Tibial artery (tissue), 4 donors: ENCODE measurements around the gene TNFAIP3.
"Not testable (repeated sequence)": the region's sequence is repeated elsewhere in the genome, so short reads cannot be mapped to it uniquely, and the experiment has no call there.

Source experiments
- DNase-seq, 2 donors: peaks; one replicate each; pipeline ENCODE4 v3.0.0-alpha.2; 2019
- H3K27ac ChIP-seq, 2 donors: fragments of 200-600 bp; sonication (generic) in 1 of 2; 1 replicate in 1 of 2; 2 replicates in 1 of 2; pipeline ENCODE4 v1.5.1; 2018 to 2019; ENCODE audit warnings: mild to moderate bottlenecking in 1 of 2
- H3K27me3 ChIP-seq, 2 donors: fragments of 200-600 bp; sonication (generic) in 1 of 2; one replicate each; pipeline versions ENCODE4 v1.5.1 to v1.6.0; 2016 to 2019
- H3K36me3 ChIP-seq, 3 donors: fragments of 200-600 bp; sonication (generic) in 2 of 3; one replicate each; pipeline ENCODE4 v1.5.1; 2016 to 2019; ENCODE audit warnings: mild to moderate bottlenecking in 2 of 3
- H3K4me1 ChIP-seq, 4 donors: fragments of 200-600 bp; sonication (generic) in 2 of 4; 1 replicate in 3 of 4; 2 replicates in 1 of 4; pipeline ENCODE4 v1.5.1; 2016 to 2019
- H3K4me3 ChIP-seq, 2 donors: fragments of 200-600 bp; sonication (generic) in 1 of 2; 1 replicate in 1 of 2; 2 replicates in 1 of 2; pipeline ENCODE4 v1.5.1; 2018 to 2019; ENCODE audit warnings: mild to moderate bottlenecking in 2 of 2
- H3K9me3 ChIP-seq, 3 donors: fragments of 200-600 bp; sonication (generic) in 1 of 3; one replicate each; pipeline ENCODE4 v1.5.1; 2016 to 2019
- CTCF ChIP-seq, 2 experiments: fragments of 200-600 bp in 1 of 2; fragments of 450-650 bp in 1 of 2; IDR thresholded peaks; one replicate each; pipeline ENCODE4 v1.5.1; 2017 to 2019; ENCODE audit warnings: antibody characterized with exemption in 2 of 2, mild to moderate bottlenecking in 1 of 2, moderate library complexity in 1 of 2
- intact Hi-C: fragments of 100-400 bp; cut with DNase I; formaldehyde crosslinking; loops from one replicate; pipeline ENCODE4 v1.15.0; 2023; ENCODE audit warnings: low total_unique reads

Gene TNFAIP3

GRCh38 chr6:137892271-137892708, 25.2 kb downstream of the TNFAIP3 start:
- Histone ChIP-seq H3K27ac (no peak overlapping the region), H3K4me1 (no peaks in the 10 kb centered on the region), H3K4me3 (no peak overlapping the region), H3K9me3 (no peaks in the 10 kb centered on the region), H3K27me3 (no peaks in the 10 kb centered on the region), H3K36me3 (no peaks in the 10 kb centered on the region)
- DNase-seq: no peak
- TF ChIP-seq CTCF (IDR thresholded peaks at IDR 0.05): no peak
- intact Hi-C loops: loop anchor here (10.0 kb wide), 1 partner anchor 53 kb away; no protein-coding TSS in a partner anchor

- no peaks in the 10 kb centered on the region for H3K9me3 ChIP-seq
- no peak overlapping the region for H3K4me3 ChIP-seq
- DNase-seq: no peak
- no peak for TF ChIP-seq CTCF (IDR thresholded peaks at IDR 0.05)
- intact Hi-C loops: loop anchor here (10.0 kb wide), 1 partner anchor 52 kb away; no protein-coding TSS in a partner anchor
- no peak overlapping the region for H3K27ac ChIP-seq
- H3K36me3 ChIP-seq: no peaks in the 10 kb centered on the region
- no peaks in the 10 kb centered on the region for H3K27me3 ChIP-seq
- H3K4me1 ChIP-seq: no peaks in the 10 kb centered on the region
Measured at GRCh38 chr6:137893181-137893580, 26.1 kb downstream of the TNFAIP3 start.

- Histone ChIP-seq H3K27me3 (no peaks in the 10 kb centered on the region), H3K27ac (no peak overlapping the region), H3K36me3 (no peaks in the 10 kb centered on the region), H3K4me1 (no peaks in the 10 kb centered on the region), H3K9me3 (no peaks in the 10 kb centered on the region), H3K4me3 (no peak overlapping the region)
- intact Hi-C loops: loop anchor here (10.0 kb wide), 1 partner anchor 51 kb away; no protein-coding TSS in a partner anchor
- TF ChIP-seq CTCF (IDR thresholded peaks at IDR 0.05): no peak
- DNase-seq: no peak
Measured at GRCh38 chr6:137893726-137894125, 26.7 kb downstream of the TNFAIP3 start.

- H3K4me1 ChIP-seq, H3K9me3 ChIP-seq, H3K27me3 ChIP-seq, H3K27ac ChIP-seq, H3K36me3 ChIP-seq, H3K4me3 ChIP-seq, DNase-seq: not testable (repeated sequence)
- intact Hi-C loops: loop anchor here (10.0 kb wide), 1 partner anchor 50 kb away; no protein-coding TSS in a partner anchor
Measured at GRCh38 chr6:137894378-137894777, 27.3 kb downstream of the TNFAIP3 start.

GRCh38 chr6:137894779-137895385, 27.8 kb downstream of the TNFAIP3 start:
- no peak overlapping the region for H3K27ac ChIP-seq
- no peak for DNase-seq
- intact Hi-C loops: loop anchor here (10.0 kb wide), 1 partner anchor 50 kb away; no protein-coding TSS in a partner anchor
- H3K9me3 ChIP-seq: no peaks in the 10 kb centered on the region
- H3K4me3 ChIP-seq: no peak overlapping the region
- H3K27me3 ChIP-seq: no peaks in the 10 kb centered on the region
- no peaks in the 10 kb centered on the region for H3K4me1 ChIP-seq
- no peak for TF ChIP-seq CTCF (IDR thresholded peaks at IDR 0.05)
- H3K36me3 ChIP-seq: no peaks in the 10 kb centered on the region

- TF ChIP-seq CTCF (IDR thresholded peaks at IDR 0.05): no peak
- no peak for DNase-seq
- H3K36me3 ChIP-seq: no peaks in the 10 kb centered on the region
- H3K27ac ChIP-seq: no peak overlapping the region
- H3K9me3 ChIP-seq: no peaks in the 10 kb centered on the region
- H3K4me1 ChIP-seq: no peaks in the 10 kb centered on the region
- intact Hi-C loops: loop anchor here (10.0 kb wide), 1 partner anchor 48 kb away; no protein-coding TSS in a partner anchor
- H3K27me3 ChIP-seq: no peaks in the 10 kb centered on the region
- no peak overlapping the region for H3K4me3 ChIP-seq
Measured at GRCh38 chr6:137896647-137897046, 29.6 kb downstream of the TNFAIP3 start.
